Motor neuron (in vitro differentiated cells): ENCODE data around the gene ENDOG. TPM values are rescaled to one million over a fixed set of nuclear protein-coding genes. Genes with fewer than 3 reads are reported as not detected.

Source experiments
- ATAC-seq, 8 experiments: fragments of 200-7000 bp; cut with Tn5 transposase; replicated peaks in 6 of 8; 2 replicates each; pipeline ENCODE4 v1.8.0; 2021; ENCODE audit warnings: mild to moderate bottlenecking in 8 of 8, moderate library complexity in 8 of 8
- H3K27ac ChIP-seq, 2 donors: fragments of 250-450 bp; sonication (Bioruptor Pico); 2 replicates each; pipeline ENCODE4 v1.9.0; 2021; ENCODE audit warnings: antibody characterized with exemption in 2 of 2, mild to moderate bottlenecking in 2 of 2, moderate library complexity in 1 of 2
- H3K4me1 ChIP-seq, 2 donors: fragments of 250-450 bp; sonication (Bioruptor Pico); replicated peaks in 1 of 2; 2 replicates each; pipeline ENCODE4 v1.6.1; 2021; ENCODE audit warnings: antibody characterized with exemption in 2 of 2, mild to moderate bottlenecking in 2 of 2, moderate library complexity in 1 of 2
- H3K4me3 ChIP-seq, 5 donors: fragments of 250-450 bp; sonication (Bioruptor Pico); 2 replicates each; pipeline ENCODE4 v1.9.0; 2021; ENCODE audit warnings: antibody characterized with exemption in 5 of 5, mild to moderate bottlenecking in 5 of 5, moderate library complexity in 4 of 5
- WGBS, 10 experiments: fragments of 450-650 bp; shearing (Covaris generic); methylation state at CpG; one replicate each; pipeline ENCODE4 v1.0.0; 2022; 5-methylcytosine and 5-hydroxymethylcytosine counted together
- in situ Hi-C, 9 experiments: fragments of 400-800 bp; cut with MboI; loops; one replicate each; pipeline ENCODE4 v1.15.0; 2021; ENCODE audit warnings: low sequenced_read_pairs in 9 of 9, low pct_unique_long_range_greater_than_20kb in 2 of 9; ENCODE audit not compliant: unreplicated experiment in 9 of 9
- total RNA-seq, 8 experiments: library from RNA; unstranded; fragments of 300-600 nt; gene quantifications; 2 replicates each; pipeline versions ENCODE4 v1.2.3 to v1.2.4, GENCODE V29; 2022

The ENDOG gene
- total RNA-seq, 8 experiments from 2014 or later: 8.5 to 20.1 (median 16.7) TPM

DNA sequence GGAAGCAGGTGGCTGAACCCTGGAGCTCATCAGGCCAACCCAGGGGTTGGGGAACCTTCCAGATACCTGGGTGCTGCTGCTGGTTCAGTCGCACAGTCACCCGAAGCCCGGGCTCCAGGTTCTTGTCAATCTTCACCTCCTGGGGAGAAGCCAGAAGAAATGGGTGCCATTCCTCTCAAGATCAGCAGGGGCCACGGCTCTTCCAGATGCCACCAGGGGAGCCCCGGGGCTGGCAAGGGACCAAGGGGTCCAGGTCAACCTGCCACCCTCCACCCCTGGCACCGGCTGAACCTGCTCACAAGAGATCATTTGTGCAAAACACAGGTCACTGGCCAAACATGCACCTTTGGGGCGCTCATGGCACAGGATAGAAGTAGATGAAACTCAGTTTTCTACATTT lies 6.6 kb downstream of the ENDOG start:
- ATAC-seq: no peak
- H3K27ac ChIP-seq: no peak overlapping the region
- 86 to 100% (median 100%) methylated on average over 1 to 4 of the region's 7 CpGs; no CpG with 5 or more reads in 5 of the 10 experiments for WGBS, 10 experiments
- no peak overlapping the region for H3K4me3 ChIP-seq
- H3K4me1 ChIP-seq: peaks cover 4 to 6% of the 10 kb centered on the region in 2 donors
- in situ Hi-C loops: no loop called here

DNA sequence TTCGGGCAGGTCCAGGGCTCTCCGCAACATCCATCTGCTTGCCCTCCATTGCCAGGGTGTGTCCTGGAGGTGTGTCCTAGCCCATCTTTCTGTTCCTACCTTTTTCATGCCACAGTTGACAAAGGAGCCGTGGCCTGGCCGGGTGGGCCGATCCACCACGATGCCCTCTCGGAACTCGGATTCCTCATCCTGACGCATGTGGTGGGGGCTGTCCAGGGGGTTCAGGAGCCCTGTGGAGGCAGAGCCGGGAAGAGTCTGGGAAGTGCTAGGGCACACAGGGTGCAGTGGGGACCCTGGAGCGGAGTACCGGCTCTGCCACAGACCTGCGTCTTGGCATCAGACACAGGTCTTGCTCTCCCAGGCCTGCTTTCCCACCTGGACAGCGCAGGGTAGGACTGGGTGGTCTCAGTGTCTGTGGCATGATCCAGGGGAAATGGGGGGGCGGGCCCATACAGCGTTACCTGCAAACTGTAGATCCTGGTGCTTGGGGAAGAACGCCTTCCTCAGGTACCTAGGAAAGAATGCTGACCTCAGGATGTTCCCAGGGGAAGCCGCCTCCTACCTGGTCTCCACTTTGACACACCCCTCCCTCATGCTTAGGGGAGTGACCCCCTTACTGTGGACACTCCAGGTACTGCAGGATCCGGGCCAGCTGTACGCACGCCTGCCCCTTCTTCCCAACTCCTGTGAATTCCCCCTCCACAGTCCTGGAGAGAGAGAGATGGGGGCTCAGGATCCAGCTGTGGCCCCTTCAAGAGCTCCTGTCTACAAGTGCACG lies 7.8 kb downstream of the ENDOG start:
- Histone ChIP-seq H3K4me3 (no peak overlapping the region), H3K4me1 (peaks cover 4% of the 10 kb centered on the region in 2 donors), H3K27ac (no peak overlapping the region)
- in situ Hi-C loops: no loop called here
- no peak for ATAC-seq
- WGBS, 10 experiments: 83 to 100% (median 100%) methylated on average over 1 to 9 of the region's 22 CpGs; no CpG with 5 or more reads in 4 of the 10 experiments

DNA sequence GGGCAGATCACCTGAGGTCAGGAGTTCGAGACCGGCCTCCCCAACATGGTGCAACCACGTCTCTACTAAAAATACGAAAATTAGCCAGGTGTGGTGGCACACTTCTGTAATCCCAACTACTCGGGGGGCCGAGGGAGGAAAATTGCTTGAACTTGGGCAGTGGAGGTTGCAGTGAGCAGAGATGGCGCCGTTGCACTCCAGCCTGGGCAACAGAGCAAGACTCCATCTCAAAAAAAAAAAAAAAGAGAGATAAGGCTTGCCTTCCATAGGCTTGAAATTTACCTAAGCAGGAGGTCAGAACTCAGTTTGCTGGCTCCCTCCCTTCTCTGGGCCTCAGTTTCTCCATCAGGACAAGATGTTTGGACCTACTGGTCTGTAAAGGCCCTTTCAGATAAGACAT lies 10.0 kb downstream of the ENDOG start:
- Histone ChIP-seq H3K27ac (no peak overlapping the region), H3K4me3 (no peak overlapping the region), H3K4me1 (peaks cover 4% of the 10 kb centered on the region in 2 donors)
- no peak for ATAC-seq
- 58 to 100% (median 96%) methylated on average over 1 to 6 of the region's 8 CpGs; no CpG with 5 or more reads in 2 of the 10 experiments for WGBS, 10 experiments
- in situ Hi-C loops: no loop called here

DNA sequence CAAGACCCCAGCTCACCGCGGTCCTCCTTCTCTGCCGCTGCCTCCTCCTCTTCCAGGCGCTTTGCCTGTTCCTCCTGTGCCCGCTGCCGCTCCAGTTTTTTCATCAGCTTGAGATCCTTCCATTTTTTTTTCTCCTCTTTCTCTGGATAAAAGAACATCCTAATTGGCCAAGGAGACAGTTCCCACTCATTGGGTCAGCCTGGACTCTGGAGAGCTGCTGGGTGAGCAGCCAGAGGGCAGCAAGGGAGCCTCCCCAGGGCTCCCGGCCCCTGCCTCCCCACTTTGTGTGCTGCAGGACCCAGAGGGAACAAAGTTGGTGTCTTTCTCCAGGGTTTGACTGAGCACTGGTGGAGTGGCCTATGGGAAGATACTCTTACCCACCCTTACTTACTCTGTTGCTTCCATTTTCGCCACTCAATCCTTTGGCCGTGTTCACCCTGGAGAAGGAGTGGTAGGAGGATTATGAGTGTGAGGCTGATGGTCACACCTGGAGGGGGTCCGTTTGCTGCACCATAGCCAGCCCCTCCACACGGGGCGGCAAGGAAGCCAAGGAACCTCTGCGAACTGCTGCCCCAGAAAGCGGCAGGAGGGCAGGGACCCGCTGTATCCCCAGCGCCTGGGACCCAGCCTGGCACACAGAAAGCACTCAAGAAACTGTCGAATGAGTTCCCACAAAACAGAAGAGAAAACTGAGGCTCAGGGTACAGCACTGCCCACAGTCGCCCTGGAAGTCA lies 10.6 kb downstream of the ENDOG start:
- in situ Hi-C loops: no loop called here
- Histone ChIP-seq H3K27ac (no peak overlapping the region), H3K4me1 (peaks cover 4% of the 10 kb centered on the region in 2 donors), H3K4me3 (peak overlapping the region; percentile 62 to 99 (median 83))
- 0 to 53% (median 0%) methylated on average over 1 to 17 of the region's 18 CpGs; no CpG with 5 or more reads in 3 of the 10 experiments for WGBS, 10 experiments
- ATAC-seq: no peak

DNA sequence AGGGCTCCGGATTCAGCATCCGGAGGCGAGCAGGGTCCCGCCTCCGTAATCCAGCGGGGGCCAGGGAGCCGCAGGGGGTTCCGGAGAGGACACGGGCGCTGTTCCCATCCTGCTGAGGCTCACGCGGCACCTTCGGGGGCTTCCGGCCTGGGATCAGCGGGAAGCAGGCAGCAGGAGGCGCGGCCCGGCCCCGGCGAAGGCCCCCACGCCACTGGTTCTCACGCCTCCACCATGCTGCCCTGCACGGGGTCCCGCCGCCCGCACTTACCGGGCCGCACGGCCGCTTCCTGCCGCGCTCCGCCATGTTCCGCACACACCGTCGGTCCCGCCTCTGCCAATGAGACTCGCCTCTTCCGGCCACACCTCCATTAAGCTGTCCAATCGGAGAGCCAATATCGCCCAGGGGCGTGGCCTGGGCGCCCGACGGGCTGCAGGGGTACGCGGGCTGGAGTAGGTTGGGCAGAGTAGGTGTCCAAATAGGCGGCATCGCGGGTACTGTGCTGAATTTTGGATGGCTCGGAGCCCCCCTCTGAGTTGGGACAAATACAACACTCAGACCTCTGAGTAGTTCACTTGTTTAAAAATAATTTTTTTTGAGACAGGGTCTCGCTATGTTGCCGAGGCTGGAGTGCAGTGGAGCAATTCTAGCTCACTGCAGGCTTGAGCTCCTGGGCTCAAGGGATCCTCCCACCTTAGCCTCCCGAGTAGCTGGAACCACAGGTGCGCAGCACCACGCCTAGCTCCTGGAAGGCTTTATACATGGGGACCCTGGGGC lies 11.4 kb downstream of the ENDOG start, which contains the start of gene SPOUT1:
Gene SPOUT1 (minus strand): TSS at position 318 of the 775 bp plus-strand sequence. CDS start 14 bp downstream, at position 304.
- 0 to 8% (median 0%) methylated on average over 1 to 20 of the region's 56 CpGs; no CpG with 5 or more reads in 3 of the 10 experiments for WGBS, 10 experiments
- ATAC-seq: peak; percentile 96 to 99 (median 98)
- H3K27ac ChIP-seq: peak within 1 kb of the TSS in 1 of 2 donors; percentile 59

DNA sequence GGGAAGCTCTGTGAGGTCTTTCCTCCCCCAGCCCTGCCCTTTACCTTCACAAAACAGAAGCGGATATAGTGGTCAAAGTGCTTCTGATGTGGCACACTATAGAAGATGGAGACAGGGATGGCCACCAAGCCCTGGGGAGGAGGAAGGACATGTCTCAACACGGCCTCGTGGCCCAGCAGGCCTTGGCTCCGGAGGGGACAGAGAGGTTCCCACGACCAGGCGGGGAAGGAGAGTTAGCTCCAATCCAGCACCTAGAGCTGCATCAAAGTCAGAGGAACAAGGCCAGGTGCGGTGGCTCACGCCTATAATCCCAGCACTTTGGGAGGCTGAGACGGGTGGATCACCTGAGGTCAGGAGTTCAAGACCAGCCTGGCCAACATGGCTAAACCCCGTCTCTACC lies 15.4 kb downstream of the ENDOG start:
- H3K4me3 ChIP-seq: no peak overlapping the region
- WGBS, 10 experiments: 88 to 100% (median 97%) methylated on average over 1 to 6 of the region's 10 CpGs; no CpG with 5 or more reads in 5 of the 10 experiments
- in situ Hi-C loops: no loop called here
- no peak overlapping the region for H3K27ac ChIP-seq
- no peak for ATAC-seq
- H3K4me1 ChIP-seq: peaks cover 2 to 3% of the 10 kb centered on the region in 2 donors

More for the DNA sequence above, 11.4 kb downstream of the ENDOG start, which contains the start of gene SPOUT1:
- H3K4me3 ChIP-seq: peak within 1 kb of the TSS; percentile 62 to 99 (median 83)
- H3K4me1 ChIP-seq: peaks cover 4% of the 10 kb centered on the region in 2 donors
- in situ Hi-C loops: no loop called here

DNA sequence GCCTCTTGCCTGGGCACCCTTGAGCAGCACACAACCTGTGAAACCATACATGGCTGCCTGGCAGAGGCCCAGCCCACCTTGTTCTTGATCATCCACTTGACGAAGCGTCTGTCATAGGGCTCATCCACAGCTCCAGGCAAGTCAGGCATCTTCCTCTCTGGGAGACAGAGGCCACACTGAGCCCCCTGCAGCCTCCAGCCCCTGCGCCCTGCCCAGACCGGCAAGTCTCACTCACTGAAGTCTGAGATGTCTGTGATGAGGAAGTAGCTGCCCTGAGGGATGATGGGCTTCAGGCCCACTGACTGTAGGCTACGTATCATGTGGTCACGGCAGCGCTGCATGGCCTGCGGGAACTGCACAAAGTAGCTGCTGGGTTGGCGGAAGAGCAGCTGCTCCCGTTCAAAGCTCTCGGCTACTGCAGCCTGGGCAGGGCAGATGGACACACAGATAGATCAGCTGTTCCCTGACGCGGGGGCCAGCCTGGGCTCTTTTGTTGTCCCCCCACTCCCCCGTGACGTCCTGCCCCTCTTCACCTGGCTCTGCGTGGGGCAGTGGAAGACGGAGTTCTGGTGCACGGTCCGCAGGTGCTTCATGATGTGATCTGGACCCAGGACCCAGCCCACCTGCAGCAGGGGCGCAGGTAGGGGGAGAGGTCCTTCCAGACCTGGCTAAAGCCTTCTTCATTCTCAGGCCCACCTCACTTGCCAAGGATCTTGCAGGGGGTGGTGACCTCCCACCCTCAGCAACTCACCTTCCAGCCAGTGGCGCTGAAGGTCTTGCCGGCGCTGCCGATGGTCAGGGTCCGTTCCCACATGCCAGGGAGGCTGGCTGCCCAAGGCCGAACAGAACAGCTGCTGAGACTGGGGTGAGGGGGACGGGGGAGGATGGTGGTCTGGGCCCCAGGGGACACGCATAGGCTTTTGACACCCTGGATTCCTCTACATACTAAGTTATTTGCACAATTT lies 17.2 kb downstream of the ENDOG start:
- WGBS, 10 experiments: 62 to 100% (median 93%) methylated on average over 1 to 14 of the region's 28 CpGs; no CpG with 5 or more reads in 1 of the 10 experiments
- no peaks in the 10 kb centered on the region for H3K4me1 ChIP-seq
- in situ Hi-C loops: no loop called here
- no peak for ATAC-seq
- H3K27ac ChIP-seq: no peak overlapping the region
- no peak overlapping the region for H3K4me3 ChIP-seq

DNA sequence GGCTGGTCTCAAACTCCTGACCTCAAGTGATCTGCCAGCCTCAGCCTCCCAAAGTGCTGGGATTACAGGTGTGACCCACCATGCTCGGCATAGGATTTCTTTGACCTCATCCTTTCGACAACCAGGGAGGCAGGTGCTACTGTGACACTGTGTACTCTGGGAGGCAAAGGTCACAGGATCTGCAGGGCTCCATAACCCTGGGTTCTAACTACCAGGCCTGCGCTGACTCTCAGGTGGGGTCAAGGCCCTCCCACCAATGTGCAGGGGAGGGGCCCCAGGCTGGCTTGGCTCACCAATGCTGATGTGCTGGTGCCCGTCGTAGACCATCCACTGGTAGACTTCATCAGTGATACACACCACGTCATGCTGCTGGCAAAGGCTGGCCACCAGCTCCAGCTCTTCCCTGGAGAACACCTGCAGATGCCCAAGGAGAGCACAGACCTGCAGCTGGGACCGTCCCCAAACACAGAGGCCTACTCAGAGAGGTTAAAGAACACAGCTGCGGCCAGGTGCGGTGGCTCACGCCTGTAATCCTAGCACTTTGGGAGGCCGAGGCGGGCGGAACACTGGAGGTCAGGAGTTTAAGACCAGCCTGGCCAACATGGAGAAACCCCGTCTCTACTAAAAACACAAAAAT lies 18.3 kb downstream of the ENDOG start:
- in situ Hi-C loops: no loop called here

DNA sequence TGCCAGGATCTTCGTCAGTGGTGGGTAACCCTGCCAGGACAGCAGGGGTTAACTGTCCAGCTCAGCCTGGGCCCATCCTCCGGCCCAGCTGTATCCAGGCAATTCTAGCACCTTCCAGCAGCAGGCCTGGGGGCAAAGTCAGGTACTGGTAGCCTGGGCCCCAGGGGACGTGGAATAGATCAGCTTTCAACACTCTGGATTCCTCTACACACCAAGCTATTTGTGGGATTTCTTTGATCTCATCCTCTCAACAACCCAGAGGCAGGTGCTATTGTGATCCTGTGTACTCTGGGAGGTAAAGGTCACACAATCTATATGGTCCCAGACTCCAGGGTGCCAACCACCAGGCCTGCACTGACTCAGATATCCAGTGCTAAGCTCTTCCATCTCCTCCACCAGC lies 20.0 kb downstream of the ENDOG start:
- no peak overlapping the region for H3K27ac ChIP-seq
- in situ Hi-C loops: no loop called here
- WGBS, 10 experiments: 40 to 100% (median 83%) methylated on average over 1 of the region's 3 CpGs; no CpG with 5 or more reads in 7 of the 10 experiments
- no peaks in the 10 kb centered on the region for H3K4me1 ChIP-seq
- no peak for ATAC-seq
- H3K4me3 ChIP-seq: no peak overlapping the region

More for the DNA sequence above, 18.3 kb downstream of the ENDOG start:
- ATAC-seq: no peak
- Histone ChIP-seq H3K27ac (no peak overlapping the region), H3K4me1 (no peaks in the 10 kb centered on the region), H3K4me3 (no peak overlapping the region)
- 80 to 100% (median 96%) methylated on average over 1 to 10 of the region's 14 CpGs; no CpG with 5 or more reads in 5 of the 10 experiments for WGBS, 10 experiments

DNA sequence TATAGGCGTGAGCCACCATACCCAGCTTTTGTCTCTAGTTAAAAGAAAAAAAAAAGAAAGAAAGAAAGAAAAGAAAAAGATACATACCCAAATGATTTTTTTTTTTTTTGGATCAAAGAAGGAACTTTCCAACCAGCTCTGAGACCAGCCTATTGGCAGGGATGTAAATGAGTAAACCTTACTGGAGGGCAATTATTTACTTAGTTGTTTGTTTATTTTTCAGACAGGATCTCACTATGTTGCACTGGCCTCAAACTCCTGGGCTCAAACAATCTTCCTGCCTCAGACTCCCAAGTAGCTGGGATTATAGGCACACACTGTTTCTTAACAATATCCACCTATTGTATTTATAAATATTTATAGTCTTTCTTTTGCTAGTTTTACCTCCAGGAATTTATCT lies 22.2 kb downstream of the ENDOG start:
- in situ Hi-C loops: no loop called here
- Histone ChIP-seq H3K27ac (no peak overlapping the region), H3K4me3 (no peak overlapping the region), H3K4me1 (no peaks in the 10 kb centered on the region)
- WGBS, 10 experiments: 80 to 100% (median 100%) methylated on average over 1 of the region's 1 CpG; no CpG with 5 or more reads in 4 of the 10 experiments
- ATAC-seq: no peak

DNA sequence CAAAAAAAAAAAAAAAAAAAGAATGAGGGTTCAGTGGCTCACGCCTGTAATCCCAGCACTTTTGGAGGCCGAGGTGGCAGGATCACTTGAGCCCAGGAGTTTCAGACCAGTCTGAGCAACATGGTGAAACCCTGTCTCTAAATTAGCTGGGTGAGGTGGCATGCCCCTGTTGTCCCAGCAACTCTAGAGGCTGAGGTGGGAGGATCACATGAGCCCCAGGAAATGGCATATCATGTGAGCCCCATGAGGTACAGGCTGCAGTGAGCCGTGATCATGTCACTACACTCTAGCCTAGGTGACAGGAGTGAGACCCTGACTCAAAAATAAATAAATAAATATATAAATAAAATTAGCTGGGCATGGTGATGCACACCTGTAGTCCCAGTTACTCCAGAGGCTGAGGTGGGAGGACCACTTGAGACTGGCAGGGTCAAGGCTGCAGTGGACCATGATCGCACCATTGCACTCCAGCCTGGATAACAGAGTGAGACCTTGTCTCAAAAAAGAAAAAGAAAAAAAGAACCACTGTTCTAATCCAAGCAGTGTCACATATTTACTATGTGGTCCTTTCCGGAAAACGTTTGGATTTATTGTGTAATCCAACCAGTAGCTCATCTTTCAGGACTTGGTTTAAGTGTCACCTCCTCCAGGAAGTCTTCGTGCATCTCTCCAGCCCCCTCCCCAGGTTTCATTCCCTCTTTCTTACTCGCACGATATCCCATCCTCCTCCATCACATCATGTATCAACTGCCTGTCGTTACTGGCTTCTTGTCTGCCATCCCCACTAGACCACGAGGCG lies 23.6 kb downstream of the ENDOG start:
- 70 to 100% (median 95%) methylated on average over 1 to 9 of the region's 12 CpGs; no CpG with 5 or more reads in 2 of the 10 experiments for WGBS, 10 experiments
- Histone ChIP-seq H3K4me3 (no peak overlapping the region), H3K27ac (no peak overlapping the region), H3K4me1 (no peaks in the 10 kb centered on the region)
- in situ Hi-C loops: no loop called here
- no peak for ATAC-seq
